ENCODE results near the gene RNU11.
"Not testable (repeated sequence)": the region's sequence is repeated elsewhere in the genome, so short reads cannot be mapped to it uniquely, and the experiment has no call there.

Gene RNU11

GRCh38 chr1:28648474-28649198, at the start of gene RNU11:
TSS of gene RNU11 (plus strand) at chr1:28648600.
- DNase-seq: peak; percentile 70

- no peak for DNase-seq
These were observed 46.7 kb upstream of the RNU11 start for GRCh38 chr1:28601696-28602095.

- no peak for DNase-seq
These were observed 45.6 kb upstream of the RNU11 start for GRCh38 chr1:28602536-28603439.

DNA sequence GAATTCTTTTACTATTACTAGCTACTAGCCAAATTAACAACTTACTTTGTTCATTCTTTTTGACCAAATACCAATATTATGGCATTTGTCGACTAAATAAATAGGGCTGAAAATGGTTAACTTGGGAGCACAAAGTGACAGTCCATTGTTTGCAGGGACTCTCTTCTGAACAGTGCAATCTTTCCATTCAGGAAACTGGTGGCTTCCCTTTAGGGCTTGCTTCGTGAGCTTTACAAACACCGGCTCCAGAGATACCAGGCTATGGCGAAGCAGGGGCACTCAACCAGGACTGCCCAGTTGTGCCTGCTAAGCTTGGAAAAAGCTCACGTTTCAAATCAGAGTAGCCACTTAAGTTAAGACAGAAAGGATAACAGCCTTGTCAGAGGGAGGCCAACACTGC, 44.0 kb upstream of the RNU11 start:
- DNase-seq: no peak

- no peak for DNase-seq
These were observed 43.4 kb upstream of the RNU11 start for GRCh38 chr1:28604962-28605361.

- no peak for DNase-seq
These were observed 41.6 kb upstream of the RNU11 start for GRCh38 chr1:28606771-28607170.

GRCh38 chr1:28613175-28613574, 35.2 kb upstream of the RNU11 start:
- DNase-seq: no peak

- no peak for DNase-seq
These were observed 16.7 kb upstream of the RNU11 start for GRCh38 chr1:28631713-28632112.

GRCh38 chr1:28632560-28632959, 15.8 kb upstream of the RNU11 start:
- DNase-seq: no peak

- peak; percentile 16 for DNase-seq
These were observed 7.6 kb upstream of the RNU11 start for GRCh38 chr1:28640766-28641165.

GRCh38 chr1:28642056-28642846, 6.1 kb upstream of the RNU11 start:
- DNase-seq: no peak

- peak; percentile 92 for DNase-seq
These were observed 5.4 kb upstream of the RNU11 start, which contains the start of gene TAF12 for GRCh38 chr1:28642847-28643635. TSS of gene TAF12 (minus strand) at chr1:28643067. CDS start at chr1:28622081, 20,986 bp downstream.

GRCh38 chr1:28644494-28644893, 3.9 kb upstream of the RNU11 start:
- no peak for DNase-seq

GRCh38 chr1:28645406-28645805, 3.0 kb upstream of the RNU11 start:
- DNase-seq: not testable (repeated sequence)

- no peak for DNase-seq
These were observed 2.4 kb upstream of the RNU11 start for GRCh38 chr1:28646040-28646439.

DNA sequence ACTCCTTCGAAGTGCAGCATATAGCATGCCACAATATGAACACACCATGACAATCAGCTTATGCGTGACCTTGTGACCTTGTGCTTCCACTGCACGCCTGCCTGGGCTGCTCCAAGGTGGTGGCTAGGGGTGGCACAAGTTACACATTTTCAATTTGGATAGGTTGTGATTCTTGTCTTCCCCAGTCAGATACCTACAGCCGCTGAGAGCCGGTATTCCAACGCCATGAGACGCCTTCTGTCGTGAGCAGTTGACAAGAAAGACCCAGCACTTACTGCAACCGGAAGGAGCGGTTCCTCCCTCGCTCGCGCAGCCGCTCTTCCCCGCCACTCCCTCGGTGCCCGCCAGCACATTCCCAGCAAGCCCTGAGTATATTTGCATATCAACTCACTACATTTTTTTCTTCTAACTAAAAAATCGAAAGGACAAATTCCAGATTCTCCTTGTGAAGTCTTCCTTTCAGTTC, 359 bp upstream of the RNU11 start:
- peak; percentile 84 for DNase-seq

DNA sequence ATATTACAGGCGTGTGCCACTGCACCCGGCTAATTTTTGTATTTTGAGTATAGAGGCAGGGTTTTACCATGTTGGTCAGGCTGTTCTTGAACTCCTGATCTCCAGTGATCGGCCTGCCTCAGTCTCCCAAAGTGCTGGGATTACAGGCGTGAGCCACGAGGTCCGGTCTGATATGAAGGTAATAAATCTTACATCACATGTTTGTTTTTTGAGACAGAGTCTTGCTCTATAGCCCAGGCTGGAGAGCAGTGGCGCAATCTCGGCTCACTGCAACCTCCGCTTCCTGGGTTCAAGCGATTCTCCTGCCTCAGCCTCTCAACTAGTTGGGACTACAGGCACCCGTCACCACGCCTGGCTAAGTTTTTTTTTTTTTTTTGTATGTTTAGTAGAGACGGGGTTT, 4.7 kb downstream of the RNU11 start:
- not testable (repeated sequence) for DNase-seq

DNA sequence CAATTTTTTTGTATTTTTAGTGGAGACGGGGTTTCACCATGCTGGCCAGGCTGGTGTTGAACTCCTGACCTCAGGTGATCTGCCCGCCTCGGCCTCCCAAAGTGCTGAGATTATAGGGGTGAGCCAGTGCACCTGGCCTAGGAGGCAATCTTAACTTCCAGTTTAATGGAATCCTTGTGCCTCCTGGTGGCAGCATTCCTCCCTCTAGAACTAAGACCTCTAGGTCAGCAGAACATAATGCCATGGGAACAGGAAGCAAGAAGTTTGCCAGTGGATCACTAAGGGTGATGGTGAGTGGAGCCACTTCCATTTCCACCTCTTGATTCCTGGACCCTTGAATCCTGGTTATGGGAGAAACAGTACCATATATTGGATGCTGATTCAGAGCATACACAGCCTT, 5.5 kb downstream of the RNU11 start:
- not testable (repeated sequence) for DNase-seq

DNA sequence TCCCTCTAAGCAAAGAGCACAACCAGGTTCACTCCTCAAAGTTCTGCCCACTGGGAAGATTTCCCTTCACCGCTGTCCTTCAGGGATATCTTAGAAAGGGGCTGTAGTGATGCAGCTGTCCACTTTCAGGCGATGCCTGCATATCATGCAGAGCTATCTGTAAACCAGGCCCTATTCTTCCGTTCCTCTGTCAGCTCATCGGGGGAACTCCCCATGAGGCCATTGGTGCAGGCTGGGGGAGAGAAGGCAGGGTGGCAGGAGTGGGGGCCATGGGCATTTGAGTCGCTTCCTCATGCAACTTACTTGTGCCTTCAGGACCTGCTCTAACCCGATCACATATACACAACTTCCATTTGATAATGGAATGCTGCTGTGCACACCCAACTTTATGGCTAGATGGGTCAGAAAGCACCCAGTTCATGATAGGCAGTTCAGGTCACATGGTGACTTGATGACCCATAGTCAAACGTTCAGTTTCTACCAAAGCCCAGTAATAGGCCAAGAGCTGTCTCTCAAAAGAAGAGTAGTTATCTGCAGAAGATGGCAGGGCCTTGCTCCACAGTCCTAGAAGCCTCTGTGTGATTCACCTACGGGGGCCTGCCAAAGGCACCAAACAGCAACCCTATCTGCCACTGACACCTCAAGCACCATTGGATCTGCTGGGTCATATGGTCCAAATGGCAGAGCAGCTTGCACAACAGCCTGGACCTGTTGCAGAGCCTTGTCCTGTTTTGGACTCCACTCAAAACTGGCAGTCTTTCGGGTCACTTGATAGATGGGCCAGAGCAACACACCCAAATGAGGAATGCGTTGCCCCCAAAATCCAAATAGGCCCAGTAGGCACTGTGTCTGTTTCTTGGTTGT, 7.3 kb downstream of the RNU11 start:
- DNase-seq: not testable (repeated sequence)

GRCh38 chr1:28656335-28656734, 7.9 kb downstream of the RNU11 start:
- DNase-seq: no peak

GRCh38 chr1:28663871-28664470, 15.6 kb downstream of the RNU11 start:
- DNase-seq: no peak
